Ishikawa (cell line): Measurements from ENCODE around the gene JAG2.
A peak's percentile ranks its signal among the peaks of the same experiment; 100 is the strongest.

Source experiments
- CEBPB ChIP-seq: IDR thresholded peaks from 2 replicates; pipeline ENCODE4 v1.6.1; 2012
- CREB1 ChIP-seq: IDR thresholded peaks from 2 replicates; pipeline ENCODE4 v1.6.1; 2012; ENCODE audit warnings: low read depth
- EGR1 ChIP-seq: IDR thresholded peaks from 2 replicates; pipeline ENCODE4 v1.6.1; 2012
- EP300 ChIP-seq: IDR thresholded peaks from 2 replicates; pipeline ENCODE4 v1.6.1; 2012; ENCODE audit warnings: borderline replicate concordance
- FOXM1 ChIP-seq: IDR thresholded peaks from 2 replicates; pipeline ENCODE4 v1.6.1; 2012; ENCODE audit warnings: low read depth, borderline replicate concordance
- MAX ChIP-seq: IDR thresholded peaks from 2 replicates; pipeline ENCODE4 v1.6.1; 2012
- NFIC ChIP-seq: IDR thresholded peaks from 2 replicates; pipeline ENCODE4 v1.6.1; 2012
- RAD21 ChIP-seq: IDR thresholded peaks from 2 replicates; pipeline ENCODE4 v1.6.1; 2012; ENCODE audit warnings: low read depth
- REST ChIP-seq: IDR thresholded peaks from 2 replicates; pipeline ENCODE4 v1.6.1; 2012; ENCODE audit warnings: low read depth, mild to moderate bottlenecking
- TAF1 ChIP-seq: IDR thresholded peaks from 2 replicates; pipeline ENCODE4 v1.6.1; 2012; ENCODE audit warnings: low read depth, mild to moderate bottlenecking
- TCF12 ChIP-seq: IDR thresholded peaks from 2 replicates; pipeline ENCODE4 v1.6.1; 2012; ENCODE audit warnings: low read depth
- TEAD4 ChIP-seq: IDR thresholded peaks from 2 replicates; pipeline ENCODE4 v1.6.1; 2012
- USF1 ChIP-seq: IDR thresholded peaks from 2 replicates; pipeline ENCODE4 v1.6.1; 2012
- YY1 ChIP-seq: IDR thresholded peaks from 2 replicates; pipeline ENCODE4 v1.6.1; 2012; ENCODE audit warnings: low read depth
- ZBTB7A ChIP-seq: IDR thresholded peaks from 2 replicates; pipeline ENCODE4 v1.6.1; 2012; ENCODE audit warnings: low read depth

JAG2 gene

GRCh38 chr14:105138021-105138541 lies 30.5 kb downstream of the JAG2 start:
- TF ChIP-seq FOXM1 = no peak
- no peak for TF ChIP-seq USF1
- no peak for TF ChIP-seq TAF1
- no peak for TF ChIP-seq EP300
- no peak for TF ChIP-seq MAX
- no peak for TF ChIP-seq RAD21
- TF ChIP-seq NFIC = no peak
- TF ChIP-seq ZBTB7A = no peak
- TF ChIP-seq TCF12 = no peak
- TF ChIP-seq CEBPB = no peak
- no peak for TF ChIP-seq EGR1
- TF ChIP-seq YY1 = no peak
- no peak for TF ChIP-seq TEAD4
- no peak for TF ChIP-seq REST
- TF ChIP-seq CREB1 = no peak

GRCh38 chr14:105137481-105138020 lies 31.0 kb downstream of the JAG2 start:
- TF ChIP-seq ZBTB7A (0 out of 2 replicates have a peak, but pooled peaks have one; percentile 35), NFIC (no peak), TCF12 (no peak), USF1 (no peak)

GRCh38 chr14:105136401-105137322 lies 31.9 kb downstream of the JAG2 start:
- TF ChIP-seq ZBTB7A = no peak
- TF ChIP-seq FOXM1 = no peak

GRCh38 chr14:105135700-105136395 lies 32.7 kb downstream of the JAG2 start:
- TF ChIP-seq EP300 = no peak
- TF ChIP-seq RAD21 = no peak
- TF ChIP-seq MAX = no peak
- TF ChIP-seq CREB1 = no peak
- no peak for TF ChIP-seq TCF12
- no peak for TF ChIP-seq ZBTB7A
- no peak for TF ChIP-seq FOXM1
- no peak for TF ChIP-seq YY1
- no peak for TF ChIP-seq EGR1
- TF ChIP-seq NFIC = no peak
- TF ChIP-seq USF1 = no peak
- no peak for TF ChIP-seq TEAD4
- TF ChIP-seq REST = no peak
- TF ChIP-seq CEBPB = no peak
- TF ChIP-seq TAF1 = no peak
